Measurements from ENCODE around the gene PTPN9.

Gene PTPN9

DNA sequence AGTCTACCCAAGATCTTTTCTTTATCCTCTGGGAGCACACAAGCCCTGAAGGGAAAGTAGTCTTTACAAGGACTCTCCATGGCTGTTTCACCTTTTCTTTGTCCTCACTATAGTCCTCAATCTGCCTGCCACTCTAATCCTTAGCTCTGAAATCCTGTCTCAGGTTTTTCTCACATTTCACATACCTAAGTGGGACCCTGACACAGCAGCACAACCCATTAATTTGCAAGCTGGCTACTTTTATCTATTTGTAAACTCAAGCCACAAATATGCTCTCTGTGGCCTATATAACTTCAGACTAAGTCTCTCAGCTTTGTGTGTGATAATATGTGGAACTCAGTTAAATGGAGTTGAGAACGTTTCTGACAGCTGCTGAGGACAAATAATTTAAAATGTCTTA is 147.4 kb downstream of the PTPN9 start:
- DNase-seq (ENCODE audit: low spot score), result no peak
- in situ Hi-C loops (cut with MboI; ENCODE audit: low sequenced_read_pairs, unreplicated experiment), result no loop called here
- TF ChIP-seq, protein P1, sequence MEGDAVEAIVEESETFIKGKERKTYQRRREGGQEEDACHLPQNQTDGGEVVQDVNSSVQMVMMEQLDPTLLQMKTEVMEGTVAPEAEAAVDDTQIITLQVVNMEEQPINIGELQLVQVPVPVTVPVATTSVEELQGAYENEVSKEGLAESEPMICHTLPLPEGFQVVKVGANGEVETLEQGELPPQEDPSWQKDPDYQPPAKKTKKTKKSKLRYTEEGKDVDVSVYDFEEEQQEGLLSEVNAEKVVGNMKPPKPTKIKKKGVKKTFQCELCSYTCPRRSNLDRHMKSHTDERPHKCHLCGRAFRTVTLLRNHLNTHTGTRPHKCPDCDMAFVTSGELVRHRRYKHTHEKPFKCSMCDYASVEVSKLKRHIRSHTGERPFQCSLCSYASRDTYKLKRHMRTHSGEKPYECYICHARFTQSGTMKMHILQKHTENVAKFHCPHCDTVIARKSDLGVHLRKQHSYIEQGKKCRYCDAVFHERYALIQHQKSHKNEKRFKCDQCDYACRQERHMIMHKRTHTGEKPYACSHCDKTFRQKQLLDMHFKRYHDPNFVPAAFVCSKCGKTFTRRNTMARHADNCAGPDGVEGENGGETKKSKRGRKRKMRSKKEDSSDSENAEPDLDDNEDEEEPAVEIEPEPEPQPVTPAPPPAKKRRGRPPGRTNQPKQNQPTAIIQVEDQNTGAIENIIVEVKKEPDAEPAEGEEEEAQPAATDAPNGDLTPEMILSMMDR (IDR thresholded peaks at IDR 0.05; ENCODE audit: borderline replicate concordance, control extremely low read depth, extremely low read depth, insufficient read depth, missing control alignments), result no peak

DNA sequence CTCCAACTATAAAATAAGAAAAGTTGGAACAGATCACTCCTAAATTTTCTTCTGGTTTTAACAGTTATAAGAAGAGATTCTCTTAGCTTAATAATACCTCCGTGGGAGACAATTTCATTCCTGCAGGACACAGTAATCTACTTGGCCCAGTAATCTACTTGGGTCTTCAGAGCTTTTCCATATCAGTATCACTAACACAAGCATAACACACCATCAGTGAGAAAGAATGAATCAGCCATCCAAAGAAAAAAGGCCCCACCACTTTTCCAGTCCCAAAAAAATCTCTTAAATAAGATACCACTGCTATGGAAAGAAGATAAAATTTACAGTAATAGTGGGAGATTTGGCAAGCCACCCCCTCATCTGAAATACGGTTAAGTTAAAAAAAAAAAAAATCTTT is 147.8 kb downstream of the PTPN9 start:
- TF ChIP-seq, protein P1 (IDR thresholded peaks at IDR 0.05; ENCODE audit: borderline replicate concordance, control extremely low read depth, extremely low read depth, insufficient read depth, missing control alignments), result no peak
- DNase-seq (ENCODE audit: low spot score), result no peak
- in situ Hi-C loops (cut with MboI; ENCODE audit: low sequenced_read_pairs, unreplicated experiment), result no loop called here

DNA sequence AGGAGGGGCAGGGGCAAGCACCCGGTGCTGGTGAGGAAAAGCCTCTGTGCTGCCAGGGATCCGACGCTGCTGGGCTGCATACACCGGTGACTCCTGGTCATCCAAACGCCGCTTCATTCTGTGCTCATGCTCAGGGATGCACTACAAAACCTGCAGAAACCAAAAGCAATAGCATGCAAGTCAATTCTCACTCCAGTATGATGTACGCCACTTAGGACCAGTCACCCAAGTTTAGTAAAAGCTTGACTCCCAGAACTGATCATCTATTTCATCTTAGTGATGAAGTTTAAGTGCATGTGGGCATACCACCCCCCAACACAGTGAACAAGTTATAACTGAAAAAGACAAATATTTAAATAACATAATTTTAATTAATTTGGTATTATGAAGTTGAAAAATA is 148.9 kb downstream of the PTPN9 start:
- TF ChIP-seq, protein P1 (IDR thresholded peaks at IDR 0.05; ENCODE audit: borderline replicate concordance, control extremely low read depth, extremely low read depth, insufficient read depth, missing control alignments), result no peak
- no peak for DNase-seq (ENCODE audit: low spot score)
- in situ Hi-C loops (cut with MboI; ENCODE audit: low sequenced_read_pairs, unreplicated experiment), result no loop called here

DNA sequence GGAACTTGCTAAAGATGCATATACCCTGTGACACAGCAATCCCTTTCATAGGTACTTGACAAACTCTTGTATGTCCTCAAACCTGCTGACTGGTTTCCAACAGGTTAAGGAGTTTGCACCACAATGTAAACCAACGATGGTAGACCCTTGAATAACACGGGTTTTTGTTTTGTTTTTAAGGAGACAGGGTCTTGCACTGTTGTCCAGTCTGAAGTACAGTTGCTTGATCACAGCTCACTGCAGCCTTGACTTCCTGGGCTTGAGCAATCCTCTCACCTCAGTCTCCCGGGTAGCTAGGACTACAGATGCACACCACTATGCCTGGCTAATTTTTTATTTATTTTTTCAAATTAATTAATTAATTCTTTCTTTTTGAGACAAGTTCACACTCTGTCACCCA is 151.0 kb downstream of the PTPN9 start:
- in situ Hi-C loops (cut with MboI; ENCODE audit: low sequenced_read_pairs, unreplicated experiment), result no loop called here
- DNase-seq (ENCODE audit: low spot score), result no peak
- TF ChIP-seq, protein P1 (IDR thresholded peaks at IDR 0.05; ENCODE audit: borderline replicate concordance, control extremely low read depth, extremely low read depth, insufficient read depth, missing control alignments), result no peak

DNA sequence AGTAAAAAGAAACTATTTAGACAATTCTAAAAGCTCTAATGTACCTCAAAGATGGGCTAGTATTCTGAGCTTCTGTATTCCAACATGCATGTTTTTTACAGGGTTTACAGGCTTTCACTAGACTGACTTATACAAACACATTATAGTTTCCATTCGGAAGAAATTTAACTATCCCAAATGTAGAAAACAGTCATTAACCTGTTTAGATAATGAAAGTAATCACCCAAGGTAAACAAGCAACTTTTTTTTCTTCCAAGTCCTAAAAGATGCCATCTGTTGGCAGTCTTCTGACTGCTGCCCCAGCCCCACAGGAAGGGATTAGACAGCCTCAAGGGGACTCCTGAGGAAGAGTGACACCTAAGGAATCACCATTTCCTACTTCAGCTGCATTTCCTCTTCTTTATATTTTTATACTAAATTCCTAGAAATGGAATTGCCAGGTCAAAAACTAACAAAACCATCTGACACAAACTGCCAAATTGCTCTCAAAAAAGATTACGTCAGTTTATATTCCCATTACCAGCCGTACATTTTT is 153.1 kb downstream of the PTPN9 start:
- in situ Hi-C loops (cut with MboI; ENCODE audit: low sequenced_read_pairs, unreplicated experiment), result no loop called here
- no peak for DNase-seq (ENCODE audit: low spot score)
- TF ChIP-seq, protein P1 (IDR thresholded peaks at IDR 0.05; ENCODE audit: borderline replicate concordance, control extremely low read depth, extremely low read depth, insufficient read depth, missing control alignments), result no peak

DNA sequence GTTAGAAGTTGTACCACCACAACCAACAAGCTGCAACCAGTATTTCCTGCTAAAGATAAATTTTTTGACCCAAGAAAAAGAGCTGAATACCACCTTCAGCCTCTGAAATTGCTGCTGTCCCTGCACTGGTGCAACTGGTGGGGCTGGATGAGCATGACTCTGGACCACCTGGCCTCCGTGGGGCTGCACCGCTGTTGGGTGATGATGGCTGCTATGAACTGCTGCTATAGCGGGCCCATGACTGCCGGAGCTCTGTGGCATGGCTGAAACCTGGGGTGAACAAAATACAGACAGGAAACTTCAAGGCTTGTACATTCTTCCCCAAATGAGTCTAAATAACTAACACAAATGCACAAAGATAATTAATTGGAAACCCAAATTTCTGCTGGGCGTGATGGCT is 156.6 kb downstream of the PTPN9 start:
- TF ChIP-seq, protein P1 (IDR thresholded peaks at IDR 0.05; ENCODE audit: borderline replicate concordance, control extremely low read depth, extremely low read depth, insufficient read depth, missing control alignments), result no peak
- no peak for DNase-seq (ENCODE audit: low spot score)
- in situ Hi-C loops (cut with MboI; ENCODE audit: low sequenced_read_pairs, unreplicated experiment), result no loop called here

DNA sequence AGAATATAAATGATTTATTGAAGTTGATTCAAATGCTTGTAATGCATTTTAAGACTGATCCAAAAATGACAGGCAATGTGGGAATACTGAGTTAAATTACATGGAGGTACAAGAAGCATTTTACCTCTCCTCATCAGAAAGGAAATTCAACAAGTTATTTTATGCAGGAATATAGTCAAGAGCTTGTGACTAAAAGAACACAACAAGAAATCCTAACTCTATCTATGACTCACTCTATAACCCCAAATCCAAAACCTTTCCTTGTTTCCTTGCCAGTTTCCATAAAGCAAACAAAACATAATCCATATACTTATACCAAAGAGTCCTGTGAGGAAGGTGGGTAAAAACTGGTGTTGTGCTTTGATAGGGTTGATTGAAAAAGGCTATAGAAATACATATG is 158.4 kb downstream of the PTPN9 start:
- TF ChIP-seq, protein P1 (IDR thresholded peaks at IDR 0.05; ENCODE audit: borderline replicate concordance, control extremely low read depth, extremely low read depth, insufficient read depth, missing control alignments), result no peak
- DNase-seq (ENCODE audit: low spot score), result no peak
- in situ Hi-C loops (cut with MboI; ENCODE audit: low sequenced_read_pairs, unreplicated experiment), result no loop called here

Data from GM13976 (cell line).